NCI-H82 treated with DMSO at 0.1 percent for 48 hours (cell line): Measurements from ENCODE around the gene MALSU1.

Source experiments
- DNase-seq: peaks from one replicate; lab custom pipeline; 2025; ENCODE audit not compliant: unreplicated experiment; lab: John Stamatoyannopoulos, UW

MALSU1 gene

DNA sequence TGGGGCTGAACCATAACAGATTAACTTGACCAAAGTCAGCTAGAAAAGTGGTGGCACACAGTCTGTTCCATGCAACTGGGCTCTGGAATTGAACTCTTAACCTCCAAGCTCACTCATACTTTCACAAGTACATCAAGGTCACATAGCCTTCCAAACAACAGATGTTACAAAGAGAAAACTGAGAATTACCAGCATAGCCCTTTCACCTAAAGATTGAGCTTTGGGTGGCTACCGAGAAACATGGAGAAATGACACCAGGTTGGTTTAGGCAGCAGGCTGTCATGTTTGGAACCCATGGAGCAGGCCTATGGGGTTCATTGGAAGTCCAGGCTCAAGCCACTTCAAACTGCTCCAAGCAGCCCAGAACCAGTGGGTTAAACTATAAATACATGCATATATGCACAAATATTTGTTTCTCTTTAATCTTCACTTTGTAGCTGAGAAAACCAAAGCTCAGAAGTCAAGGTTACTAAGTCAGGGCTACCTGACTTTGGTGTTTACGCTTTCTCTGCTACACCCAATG, 59.1 kb downstream of the MALSU1 start:
- DNase-seq: no peak
